HUDEP-2 (cell line): ENCODE results near the gene TMUB1.

ENCODE experiments used
- DNase-seq, 76 experiments: peaks; one replicate each; lab custom pipeline; 2025; ENCODE audit not compliant: unreplicated experiment in 76 of 76; lab: John Stamatoyannopoulos, UW

The TMUB1 gene

DNA sequence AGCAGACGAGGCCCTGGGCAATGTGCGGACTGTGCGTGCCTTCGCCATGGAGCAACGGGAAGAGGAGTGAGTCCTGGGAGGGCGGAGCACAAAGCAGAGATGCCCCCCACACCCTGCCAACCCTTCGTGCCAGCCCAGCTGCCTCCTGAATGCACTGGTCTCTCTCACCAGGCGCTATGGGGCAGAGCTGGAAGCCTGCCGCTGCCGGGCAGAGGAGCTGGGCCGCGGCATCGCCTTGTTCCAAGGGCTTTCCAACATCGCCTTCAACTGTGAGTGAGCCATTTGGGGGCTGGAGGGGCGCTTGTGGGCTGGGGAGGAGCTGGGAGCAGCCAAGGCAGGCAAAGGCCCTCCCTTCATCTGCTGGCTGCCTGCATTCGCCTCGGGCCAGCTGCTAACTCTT lies 47.4 kb downstream of the TMUB1 start:
- no peak for DNase-seq

DNA sequence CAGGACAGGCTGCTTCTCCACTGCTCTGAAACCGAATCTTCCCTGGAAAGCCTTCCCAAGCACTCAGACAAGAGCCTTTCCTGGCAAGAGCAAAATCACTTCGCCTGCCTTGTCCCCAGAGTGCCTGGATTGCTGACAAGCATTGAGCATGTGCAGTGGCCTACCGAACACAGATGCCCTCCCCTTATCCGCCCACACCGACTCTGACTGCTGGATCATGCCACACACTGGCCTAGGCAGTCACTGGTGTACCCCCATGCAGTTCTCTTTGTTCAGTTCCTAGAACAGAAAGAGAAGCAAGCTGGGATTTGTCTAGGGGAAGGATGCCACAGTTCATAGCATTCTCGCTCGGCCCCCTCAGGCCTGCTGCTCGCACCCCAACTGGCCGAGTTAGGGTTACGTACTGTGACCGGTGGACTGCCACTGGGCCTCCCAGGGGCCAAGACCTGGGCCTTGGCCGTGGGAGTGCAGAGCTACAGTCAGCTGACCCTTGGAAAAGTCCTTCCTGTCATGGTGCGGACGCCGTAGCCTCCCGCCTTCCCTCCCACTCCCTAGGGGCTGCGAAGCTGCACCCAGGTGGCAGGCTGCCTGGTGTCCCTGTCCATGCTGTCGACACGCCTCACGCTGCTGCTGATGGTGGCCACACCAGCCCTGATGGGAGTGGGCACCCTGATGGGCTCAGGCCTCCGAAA lies 48.1 kb downstream of the TMUB1 start:
- DNase-seq = no peak

GRCh38 chr7:151034312-151035025 lies 48.8 kb downstream of the TMUB1 start:
- DNase-seq = no peak

DNA sequence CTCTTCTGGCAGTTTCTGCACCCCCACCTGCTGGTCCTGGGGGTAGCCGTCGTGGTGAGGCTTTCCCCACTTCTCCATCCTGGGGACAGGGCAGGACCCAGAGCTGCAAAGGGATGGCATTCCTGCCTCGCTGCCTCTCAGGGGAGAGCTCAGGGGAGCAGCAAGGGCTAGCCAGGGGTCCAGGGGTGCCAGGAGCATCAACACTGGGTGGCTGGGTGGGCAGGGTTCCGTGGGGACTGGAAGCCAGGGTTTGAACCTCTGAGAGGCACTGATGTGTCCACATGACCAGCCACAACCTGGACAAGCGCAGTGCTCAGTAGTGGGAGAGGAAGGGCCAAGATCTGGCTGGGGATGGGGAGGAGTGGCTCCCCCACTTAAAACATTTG lies 49.4 kb downstream of the TMUB1 start:
- no peak for DNase-seq

GRCh38 chr7:151032936-151033863 lies 50.1 kb downstream of the TMUB1 start:
- DNase-seq = no peak
